COLO668 (cell line): ENCODE data around the gene LPO.

Source experiments
- DNase-seq: peaks from one replicate; lab custom pipeline; 2025; ENCODE audit not compliant: unreplicated experiment; lab: John Stamatoyannopoulos, UW

Gene LPO

GRCh38 chr17:58277107-58277801, 38.9 kb downstream of the LPO start:
- DNase-seq, result no peak

- DNase-seq, result no peak
Observed at GRCh38 chr17:58277802-58278595, 39.6 kb downstream of the LPO start.

GRCh38 chr17:58278661-58279015, 40.3 kb downstream of the LPO start:
- peak; percentile 26 for DNase-seq

GRCh38 chr17:58279016-58279711, 40.8 kb downstream of the LPO start:
- peak; percentile 26 for DNase-seq

- DNase-seq, result no peak
Observed at GRCh38 chr17:58279736-58280479, 41.5 kb downstream of the LPO start.

GRCh38 chr17:58280480-58281217, 42.3 kb downstream of the LPO start, which contains the start of gene MPO:
MPO (minus strand) TSS chr17:58280935; CDS start chr17:58280758, 177 bp downstream.
- no peak for DNase-seq

GRCh38 chr17:58281511-58282011, 43.2 kb downstream of the LPO start:
- DNase-seq, result no peak

GRCh38 chr17:58282442-58282841, 44.1 kb downstream of the LPO start:
- no peak for DNase-seq

- no peak for DNase-seq
Observed at GRCh38 chr17:58283674-58284612, 45.6 kb downstream of the LPO start.

- no peak for DNase-seq
Observed at GRCh38 chr17:58284613-58285421, 46.4 kb downstream of the LPO start.

GRCh38 chr17:58285422-58285810, 47.0 kb downstream of the LPO start:
- DNase-seq, result no peak

GRCh38 chr17:58289869-58290268, 51.5 kb downstream of the LPO start:
- DNase-seq, result no peak

- DNase-seq, result no peak
Observed at GRCh38 chr17:58291246-58291645, 52.9 kb downstream of the LPO start.

GRCh38 chr17:58294034-58294433, 55.6 kb downstream of the LPO start:
- no peak for DNase-seq

GRCh38 chr17:58300336-58300735, 62.0 kb downstream of the LPO start:
- DNase-seq, result no peak

- DNase-seq, result no peak
Observed at GRCh38 chr17:58301504-58302150, 63.2 kb downstream of the LPO start.

- DNase-seq, result no peak
Observed at GRCh38 chr17:58302171-58302918, 64.0 kb downstream of the LPO start.
